BE2C (cell line): Measurements from ENCODE around the gene EPS15.

ENCODE experiments used
- DNase-seq: peaks from one replicate; pipeline ENCODE4 v3.0.0-alpha.2; 2020
- H3K27me3 ChIP-seq: fragments of 250-450 bp; sonication (Bioruptor Pico); 2 replicates; pipeline ENCODE4 v1.5.1; 2020; ENCODE audit warnings: mild to moderate bottlenecking
- H3K36me3 ChIP-seq: fragments of 250-450 bp; sonication (Bioruptor Pico); 2 replicates; pipeline ENCODE4 v1.5.1; 2020; ENCODE audit warnings: mild to moderate bottlenecking
- H3K4me1 ChIP-seq: fragments of 250-450 bp; sonication (Bioruptor Pico); 2 replicates; pipeline ENCODE4 v1.5.1; 2020
- H3K4me3 ChIP-seq: 2 replicates; pipeline ENCODE4 v1.5.1; 2011; ENCODE audit warnings: low read depth, low read length
- H3K9me3 ChIP-seq: fragments of 250-450 bp; sonication (Bioruptor Pico); 2 replicates; pipeline ENCODE4 v1.5.1; 2020
- TF ChIP-seq, protein P1 (sequence below): IDR thresholded peaks from 2 replicates; pipeline ENCODE4 v1.5.1; 2012; ENCODE audit warnings: mild to moderate bottlenecking, low read depth, low read length

EPS15 gene

GRCh38 chr1:51557168-51557567, 38.1 kb upstream of the EPS15 start:
- TF ChIP-seq, protein P1, sequence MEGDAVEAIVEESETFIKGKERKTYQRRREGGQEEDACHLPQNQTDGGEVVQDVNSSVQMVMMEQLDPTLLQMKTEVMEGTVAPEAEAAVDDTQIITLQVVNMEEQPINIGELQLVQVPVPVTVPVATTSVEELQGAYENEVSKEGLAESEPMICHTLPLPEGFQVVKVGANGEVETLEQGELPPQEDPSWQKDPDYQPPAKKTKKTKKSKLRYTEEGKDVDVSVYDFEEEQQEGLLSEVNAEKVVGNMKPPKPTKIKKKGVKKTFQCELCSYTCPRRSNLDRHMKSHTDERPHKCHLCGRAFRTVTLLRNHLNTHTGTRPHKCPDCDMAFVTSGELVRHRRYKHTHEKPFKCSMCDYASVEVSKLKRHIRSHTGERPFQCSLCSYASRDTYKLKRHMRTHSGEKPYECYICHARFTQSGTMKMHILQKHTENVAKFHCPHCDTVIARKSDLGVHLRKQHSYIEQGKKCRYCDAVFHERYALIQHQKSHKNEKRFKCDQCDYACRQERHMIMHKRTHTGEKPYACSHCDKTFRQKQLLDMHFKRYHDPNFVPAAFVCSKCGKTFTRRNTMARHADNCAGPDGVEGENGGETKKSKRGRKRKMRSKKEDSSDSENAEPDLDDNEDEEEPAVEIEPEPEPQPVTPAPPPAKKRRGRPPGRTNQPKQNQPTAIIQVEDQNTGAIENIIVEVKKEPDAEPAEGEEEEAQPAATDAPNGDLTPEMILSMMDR: no peak
- no peak overlapping the region for H3K4me3 ChIP-seq
- no peak for DNase-seq
- no peaks in the 10 kb centered on the region for H3K36me3 ChIP-seq
- H3K9me3 ChIP-seq: no peaks in the 10 kb centered on the region
- no peaks in the 10 kb centered on the region for H3K27me3 ChIP-seq
- no peaks in the 10 kb centered on the region for H3K4me1 ChIP-seq

DNA sequence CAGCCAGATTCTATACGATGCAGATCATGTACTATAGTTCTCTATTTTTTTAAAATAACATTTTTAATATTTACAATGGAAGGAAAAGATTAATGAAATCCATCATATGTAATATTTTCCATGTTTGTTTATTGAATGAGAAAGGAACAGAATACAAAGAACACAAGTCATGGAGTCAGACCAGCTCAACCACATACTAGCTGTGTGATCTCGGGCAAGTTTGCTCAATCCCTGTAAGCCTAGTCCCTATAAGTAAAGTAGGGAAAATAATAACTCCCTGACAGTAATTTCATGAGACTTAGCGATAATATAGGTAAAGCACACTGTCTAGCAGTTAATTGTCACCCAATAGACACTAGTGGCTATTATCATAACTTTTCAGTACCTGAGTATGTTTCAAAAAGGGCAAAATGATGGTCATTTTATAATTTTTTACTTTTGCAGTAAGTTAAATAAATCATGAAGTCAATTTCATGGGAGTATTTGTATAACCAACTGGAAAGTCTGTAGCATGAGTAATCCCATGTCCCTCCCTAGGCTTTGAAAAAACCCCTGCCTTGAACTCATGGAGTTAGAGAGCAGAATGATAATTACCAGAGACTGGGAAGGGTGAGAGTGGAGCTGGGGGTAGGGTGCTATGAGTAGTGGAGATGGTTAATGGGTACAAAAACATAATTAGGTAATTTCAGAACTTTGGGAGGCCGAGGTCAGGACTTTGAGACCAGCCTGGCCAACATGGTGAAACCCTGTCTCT, 37.0 kb upstream of the EPS15 start:
- TF ChIP-seq, protein P1: no peak
- no peaks in the 10 kb centered on the region for H3K9me3 ChIP-seq
- no peaks in the 10 kb centered on the region for H3K27me3 ChIP-seq
- H3K4me3 ChIP-seq: no peak overlapping the region
- DNase-seq: no peak
- no peaks in the 10 kb centered on the region for H3K36me3 ChIP-seq
- H3K4me1 ChIP-seq: no peaks in the 10 kb centered on the region

GRCh38 chr1:51553911-51554310, 34.8 kb upstream of the EPS15 start:
- Histone ChIP-seq H3K4me1 (no peaks in the 10 kb centered on the region), H3K27me3 (no peaks in the 10 kb centered on the region), H3K9me3 (no peaks in the 10 kb centered on the region), H3K36me3 (no peaks in the 10 kb centered on the region), H3K4me3 (no peak overlapping the region)
- no peak for DNase-seq
- TF ChIP-seq, protein P1: no peak

GRCh38 chr1:51552929-51553807, 34.1 kb upstream of the EPS15 start:
- no peak overlapping the region for H3K4me3 ChIP-seq
- TF ChIP-seq, protein P1: no peak

GRCh38 chr1:51551848-51552296, 32.8 kb upstream of the EPS15 start:
- no peak for DNase-seq
- no peaks in the 10 kb centered on the region for H3K36me3 ChIP-seq
- no peaks in the 10 kb centered on the region for H3K27me3 ChIP-seq
- H3K9me3 ChIP-seq: no peaks in the 10 kb centered on the region
- TF ChIP-seq, protein P1: no peak
- H3K4me3 ChIP-seq: no peak overlapping the region
- H3K4me1 ChIP-seq: no peaks in the 10 kb centered on the region

More at GRCh38 chr1:51552929-51553807, 34.1 kb upstream of the EPS15 start:
- H3K4me1 ChIP-seq: no peaks in the 10 kb centered on the region
- no peaks in the 10 kb centered on the region for H3K36me3 ChIP-seq
- H3K9me3 ChIP-seq: no peaks in the 10 kb centered on the region
- no peak for DNase-seq
- no peaks in the 10 kb centered on the region for H3K27me3 ChIP-seq

GRCh38 chr1:51551081-51551480, 32.0 kb upstream of the EPS15 start:
- no peak overlapping the region for H3K4me3 ChIP-seq
- no peaks in the 10 kb centered on the region for H3K36me3 ChIP-seq
- H3K27me3 ChIP-seq: no peaks in the 10 kb centered on the region
- H3K9me3 ChIP-seq: no peaks in the 10 kb centered on the region
- H3K4me1 ChIP-seq: no peaks in the 10 kb centered on the region
- DNase-seq: no peak
- TF ChIP-seq, protein P1: no peak
